DOHH2 (cell line): Measurements from ENCODE around the gene FAXC.

ENCODE experiments used
- H3F3A ChIP-seq: fragments of 200-600 bp; sonication (generic), shearing (Covaris generic); 2 replicates; pipeline ENCODE4 v1.6.0; 2016; ENCODE audit warnings: antibody characterized with exemption, mild to moderate bottlenecking; ENCODE audit not compliant: control insufficient read depth, insufficient read depth
- H3K27ac ChIP-seq: fragments of 200-600 bp; sonication (generic); 2 replicates; pipeline ENCODE4 v1.5.1; 2014; ENCODE audit warnings: low read depth, mild to moderate bottlenecking, low read length, moderate library complexity
- H3K27me3 ChIP-seq: fragments of 200-600 bp; sonication (generic); 2 replicates; pipeline ENCODE4 v1.6.1; 2014; ENCODE audit warnings: mild to moderate bottlenecking, low read length, mixed read lengths; ENCODE audit not compliant: control insufficient read depth
- H3K36me3 ChIP-seq: fragments of 200-600 bp; sonication (generic); 2 replicates; pipeline ENCODE4 v1.6.1; 2014; ENCODE audit warnings: mild to moderate bottlenecking, low read length, moderate library complexity, mixed read lengths; ENCODE audit not compliant: control insufficient read depth
- H3K4me1 ChIP-seq: fragments of 200-600 bp; sonication (generic); 2 replicates; pipeline ENCODE4 v1.6.1; 2014; ENCODE audit warnings: mild to moderate bottlenecking, low read length, mixed read lengths; ENCODE audit not compliant: control insufficient read depth
- H3K4me2 ChIP-seq: fragments of 200-600 bp; sonication (generic); 2 replicates; pipeline ENCODE4 v1.6.0; 2014; ENCODE audit warnings: mild to moderate bottlenecking, low read length, moderate library complexity
- H3K4me3 ChIP-seq: fragments of 200-600 bp; sonication (generic); 2 replicates; pipeline ENCODE4 v1.5.1; 2014; ENCODE audit warnings: mild to moderate bottlenecking, low read length, mixed read lengths
- H3K79me2 ChIP-seq: fragments of 200-600 bp; sonication (generic); 2 replicates; pipeline ENCODE4 v1.6.1; 2014; ENCODE audit warnings: mild to moderate bottlenecking, low read length, mixed read lengths; ENCODE audit not compliant: control insufficient read depth
- H3K9me2 ChIP-seq: fragments of 200-600 bp; sonication (generic); replicated peaks from 2 replicates; pipeline ENCODE4 v1.6.1; 2014; ENCODE audit warnings: mild to moderate bottlenecking, low read length, mixed read lengths; ENCODE audit not compliant: control insufficient read depth
- H3K9me3 ChIP-seq: fragments of 200-600 bp; sonication (generic); 2 replicates; pipeline ENCODE4 v1.6.1; 2014; ENCODE audit warnings: antibody characterized with exemption, low read length, mixed read lengths; ENCODE audit not compliant: control insufficient read depth, insufficient read depth
- H4K20me1 ChIP-seq: fragments of 200-600 bp; sonication (generic); 2 replicates; pipeline ENCODE4 v1.6.0; 2014; ENCODE audit warnings: low read depth, mild to moderate bottlenecking, antibody characterized with exemption, low read length, moderate library complexity; ENCODE audit not compliant: control insufficient read depth, insufficient read depth
- CTCF ChIP-seq: fragments of 200-600 bp; sonication (generic); IDR thresholded peaks from one replicate; pipeline ENCODE4 v1.5.1; 2014; ENCODE audit warnings: antibody characterized with exemption, mild to moderate bottlenecking, low read depth, low read length; ENCODE audit not compliant: poor library complexity, severe bottlenecking
- EZH2phosphoT487 ChIP-seq: fragments of 200-600 bp; sonication (generic); IDR thresholded peaks from 2 replicates; pipeline ENCODE4 v1.6.1; 2017; ENCODE audit warnings: borderline replicate concordance, mild to moderate bottlenecking, antibody characterized with exemption, low read length, moderate library complexity, mixed read lengths

FAXC gene

GRCh38 chr6:99348288-99349170, 945 bp downstream of the FAXC start:
- Histone ChIP-seq H3K9me3 (no peaks in the 10 kb centered on the region), H3K79me2 (no peaks in the 10 kb centered on the region), H3K27ac (no peak overlapping the region), H3K36me3 (no peaks in the 10 kb centered on the region), H4K20me1 (no peaks in the 10 kb centered on the region), H3K27me3 (peaks cover 47% of the 10 kb centered on the region), H3K4me2 (no peak overlapping the region), H3K4me3 (no peak overlapping the region), H3K9me2 (no peaks in the 10 kb centered on the region), H3F3A (no peaks in the 10 kb centered on the region), H3K4me1 (no peaks in the 10 kb centered on the region)
- TF ChIP-seq EZH2phosphoT487 (no peak), CTCF (no peak)

GRCh38 chr6:99347804-99348203, 1.7 kb downstream of the FAXC start:
- no peak overlapping the region for H3K4me3 ChIP-seq
- H3K36me3 ChIP-seq: no peaks in the 10 kb centered on the region
- H3K27ac ChIP-seq: no peak overlapping the region
- no peaks in the 10 kb centered on the region for H3K9me2 ChIP-seq
- H3K4me1 ChIP-seq: no peaks in the 10 kb centered on the region
- H3K9me3 ChIP-seq: no peaks in the 10 kb centered on the region
- H4K20me1 ChIP-seq: no peaks in the 10 kb centered on the region
- no peaks in the 10 kb centered on the region for H3K79me2 ChIP-seq
- H3K27me3 ChIP-seq: peaks cover 48% of the 10 kb centered on the region
- TF ChIP-seq CTCF: no peak
- TF ChIP-seq EZH2phosphoT487: no peak
- H3K4me2 ChIP-seq: no peak overlapping the region
- no peaks in the 10 kb centered on the region for H3F3A ChIP-seq

- Histone ChIP-seq H3F3A (no peaks in the 10 kb centered on the region), H3K27ac (no peak overlapping the region), H3K36me3 (no peaks in the 10 kb centered on the region), H3K9me3 (no peaks in the 10 kb centered on the region), H3K9me2 (no peaks in the 10 kb centered on the region), H3K4me2 (no peak overlapping the region), H4K20me1 (no peaks in the 10 kb centered on the region), H3K27me3 (peaks cover 46% of the 10 kb centered on the region), H3K4me3 (no peak overlapping the region), H3K79me2 (no peaks in the 10 kb centered on the region), H3K4me1 (no peaks in the 10 kb centered on the region)
- no peak for TF ChIP-seq EZH2phosphoT487
- no peak for TF ChIP-seq CTCF
These were observed 2.9 kb downstream of the FAXC start for GRCh38 chr6:99346595-99346994.
